GM21723 (cell line): Measurements from ENCODE around the gene STXBP4.

Experiments used
- ATAC-seq: cut with Tn5 transposase; IDR thresholded peaks from one replicate; pipeline ENCODE4 v1.9.1; 2021; ENCODE audit warnings: mild to moderate bottlenecking, moderate library complexity; ENCODE audit not compliant: unreplicated experiment

STXBP4 gene

GRCh38 chr17:55215711-55216110 lies 247.1 kb downstream of the STXBP4 start:
- no peak for ATAC-seq

- ATAC-seq, result no peak
Measured at GRCh38 chr17:55216888-55217287, 248.3 kb downstream of the STXBP4 start.

- no peak for ATAC-seq
Measured at GRCh38 chr17:55219459-55219858, 250.9 kb downstream of the STXBP4 start.

GRCh38 chr17:55219934-55220333 lies 251.4 kb downstream of the STXBP4 start:
- no peak for ATAC-seq
